GM12873 (cell line): ENCODE results near the gene HSD17B14.
A peak's percentile ranks its signal among the peaks of the same experiment; 100 is the strongest.

Experiments used
- CTCF ChIP-seq: IDR thresholded peaks from 2 replicates; pipeline ENCODE4 v1.5.1; 2012; ENCODE audit warnings: low read depth, mild to moderate bottlenecking, moderate library complexity, low read length, control low read depth; ENCODE audit not compliant: insufficient read depth; ENCODE audit errors: missing control alignments

Gene HSD17B14

GRCh38 chr19:48830965-48831364, 5.3 kb downstream of the HSD17B14 start:
- no peak for TF ChIP-seq CTCF

- no peak for TF ChIP-seq CTCF
Observed at GRCh38 chr19:48830088-48830487, 6.2 kb downstream of the HSD17B14 start.

- TF ChIP-seq CTCF: peak; percentile 30
Observed at GRCh38 chr19:48826606-48827020, 9.7 kb downstream of the HSD17B14 start.

- TF ChIP-seq CTCF: no peak
Observed at GRCh38 chr19:48822514-48822913, 13.8 kb downstream of the HSD17B14 start.

GRCh38 chr19:48821633-48822032, 14.7 kb downstream of the HSD17B14 start:
- no peak for TF ChIP-seq CTCF

GRCh38 chr19:48819366-48819816, 16.9 kb downstream of the HSD17B14 start:
- no peak for TF ChIP-seq CTCF

- TF ChIP-seq CTCF: no peak
Observed at GRCh38 chr19:48818234-48818820, 18.0 kb downstream of the HSD17B14 start.
